ENCODE results near the gene CEACAM16.
A peak's percentile ranks its signal among the peaks of the same experiment; 100 is the strongest.

CEACAM16 gene

DNA sequence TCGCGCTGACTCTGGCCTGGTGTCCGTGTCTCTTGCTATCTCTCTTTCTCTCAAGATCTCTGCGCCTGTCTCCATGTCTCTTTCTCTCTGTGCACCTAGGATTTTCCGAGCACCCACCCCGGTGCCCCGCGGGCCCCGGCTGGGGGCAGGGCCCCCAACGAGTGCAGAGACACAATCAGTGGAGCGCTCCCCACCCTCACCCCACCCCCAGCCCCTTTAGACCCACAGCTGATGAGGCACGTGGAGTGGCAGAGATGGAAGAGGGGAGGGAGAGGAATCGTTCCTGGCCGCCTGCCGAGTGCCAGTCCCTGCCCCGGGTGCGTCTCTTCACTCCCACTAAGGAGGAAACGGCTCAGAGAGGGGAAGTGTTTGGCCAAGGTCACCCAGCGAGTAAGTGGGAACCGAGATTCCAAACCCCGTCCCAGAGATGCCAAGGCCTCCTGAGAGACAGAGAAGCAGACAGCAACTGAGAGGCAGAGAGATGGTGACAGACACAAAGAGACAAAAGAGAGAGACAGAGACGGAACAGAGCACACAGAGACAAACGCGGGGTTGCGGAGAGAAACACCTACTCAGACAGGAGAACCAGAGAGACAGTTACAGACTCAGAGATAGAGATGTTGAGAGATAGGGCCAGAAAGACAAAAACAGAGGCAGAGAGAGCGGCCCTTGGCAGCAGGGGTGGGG lies 48.9 kb downstream of the CEACAM16 start:
- DNase-seq = no peak

DNA sequence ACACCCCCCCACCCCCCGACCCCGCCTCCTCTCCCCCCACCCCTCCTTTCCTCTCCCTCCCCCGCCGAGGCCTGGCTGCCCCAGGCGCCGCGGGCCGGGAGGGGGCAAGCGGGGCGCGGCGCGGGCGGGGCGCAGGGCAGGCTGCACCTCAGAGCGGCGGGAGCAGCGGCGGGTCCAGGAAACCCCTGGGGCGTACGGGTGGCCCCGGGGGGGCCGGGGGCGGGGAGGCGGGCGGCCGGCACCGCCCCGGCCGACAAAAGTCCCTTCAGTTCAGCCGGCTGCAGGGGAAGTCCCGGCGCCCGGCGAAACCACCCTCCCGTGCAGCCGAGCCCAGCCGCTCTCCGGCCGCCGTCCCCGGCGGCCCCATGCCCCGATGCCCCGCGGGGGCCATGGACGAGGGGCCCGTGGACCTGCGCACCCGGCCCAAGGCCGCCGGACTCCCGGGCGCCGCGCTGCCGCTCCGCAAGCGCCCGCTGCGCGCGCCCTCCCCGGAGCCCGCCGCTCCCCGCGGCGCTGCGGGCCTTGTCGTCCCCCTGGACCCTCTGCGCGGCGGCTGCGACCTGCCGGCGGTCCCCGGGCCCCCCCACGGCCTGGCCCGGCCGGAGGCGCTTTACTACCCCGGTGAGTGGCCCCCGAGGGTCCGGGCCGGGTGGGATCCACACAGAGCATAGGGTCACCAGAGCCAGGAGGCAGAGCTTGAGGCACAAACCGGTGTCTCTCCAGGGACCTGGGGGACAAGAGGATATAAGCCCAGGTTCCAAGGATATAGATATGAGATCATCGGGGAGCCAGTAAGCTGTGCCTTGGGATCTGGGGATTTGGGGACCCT lies 49.7 kb downstream of the CEACAM16 start, which contains the start of gene BCL3:
TSS of gene BCL3 (plus strand) at position 283 of the 829 bp plus-strand sequence. CDS start at position 366, 83 bp downstream.
- peak in 1 of 2 experiments; percentile 16 for DNase-seq

DNA sequence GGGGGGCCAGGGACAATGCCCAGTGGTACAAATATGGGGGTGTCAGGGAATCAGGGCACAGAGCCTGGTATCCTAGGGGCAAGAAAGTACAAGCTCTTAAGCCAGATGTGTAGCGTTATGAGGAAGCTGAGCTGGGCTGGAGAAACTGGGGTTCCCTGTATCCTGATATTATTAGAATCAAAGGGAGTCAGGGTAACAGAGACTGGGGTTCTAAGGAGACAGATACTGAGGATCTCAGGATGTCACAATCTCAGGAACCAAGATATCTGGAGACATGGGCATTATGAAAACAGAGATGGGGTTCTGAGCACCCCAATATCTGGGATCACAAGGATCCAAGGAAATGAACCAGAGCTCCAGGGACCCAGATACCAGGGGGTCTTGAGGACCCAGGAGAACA lies 50.3 kb downstream of the CEACAM16 start:
- DNase-seq = no peak

DNA sequence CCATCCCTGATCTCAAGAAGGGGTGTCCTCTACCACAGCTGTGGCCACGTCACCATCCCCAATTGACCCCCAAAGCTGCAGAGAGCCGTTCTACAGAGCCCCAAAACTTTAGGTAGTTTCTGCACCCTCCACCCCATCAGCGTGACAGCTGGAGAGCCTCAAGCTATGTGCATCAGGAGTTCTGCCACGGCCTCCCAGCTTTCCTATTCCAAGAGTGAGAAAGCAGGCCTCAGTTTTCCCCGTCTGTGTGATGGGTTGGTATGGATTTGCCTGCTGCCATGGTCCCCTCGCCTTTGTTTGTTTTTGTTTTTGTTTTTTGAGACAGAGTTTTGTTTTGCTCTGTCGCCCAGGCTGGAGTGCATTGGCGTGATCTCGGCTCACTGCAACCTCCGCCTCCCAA lies 51.0 kb downstream of the CEACAM16 start:
- DNase-seq = no peak

DNA sequence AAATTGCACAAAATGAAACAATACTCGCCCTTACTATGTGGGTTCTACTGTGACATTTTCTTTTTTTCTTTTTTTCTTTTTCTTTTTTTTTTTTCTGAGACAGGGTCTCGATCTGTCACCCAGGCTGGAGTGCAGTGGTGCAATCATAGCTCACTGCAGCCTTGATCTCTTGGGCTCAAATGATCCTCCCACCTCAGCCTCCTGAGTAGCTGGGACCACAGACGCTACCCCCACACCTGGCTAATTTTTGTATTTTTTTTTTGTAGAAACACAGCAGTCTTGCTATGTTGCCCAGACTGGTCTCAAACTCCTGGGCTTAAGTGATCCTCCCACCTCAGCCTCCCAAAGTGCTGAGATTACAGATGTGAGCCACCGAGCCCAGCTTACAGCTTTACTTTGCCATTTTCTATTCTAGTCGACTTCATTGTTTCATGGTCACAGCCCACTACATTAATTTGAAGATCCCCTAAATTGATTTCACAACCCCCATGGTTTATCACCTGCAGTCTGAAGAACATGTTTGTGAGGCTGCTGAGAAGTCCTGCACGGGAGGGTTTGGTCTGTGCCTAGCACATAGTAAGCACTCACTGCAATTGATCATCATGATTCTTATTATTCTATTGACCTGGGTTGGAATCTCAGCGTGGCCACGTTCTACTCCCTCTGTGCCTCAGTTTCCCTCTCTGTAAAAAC lies 53.3 kb downstream of the CEACAM16 start:
- no peak for DNase-seq

DNA sequence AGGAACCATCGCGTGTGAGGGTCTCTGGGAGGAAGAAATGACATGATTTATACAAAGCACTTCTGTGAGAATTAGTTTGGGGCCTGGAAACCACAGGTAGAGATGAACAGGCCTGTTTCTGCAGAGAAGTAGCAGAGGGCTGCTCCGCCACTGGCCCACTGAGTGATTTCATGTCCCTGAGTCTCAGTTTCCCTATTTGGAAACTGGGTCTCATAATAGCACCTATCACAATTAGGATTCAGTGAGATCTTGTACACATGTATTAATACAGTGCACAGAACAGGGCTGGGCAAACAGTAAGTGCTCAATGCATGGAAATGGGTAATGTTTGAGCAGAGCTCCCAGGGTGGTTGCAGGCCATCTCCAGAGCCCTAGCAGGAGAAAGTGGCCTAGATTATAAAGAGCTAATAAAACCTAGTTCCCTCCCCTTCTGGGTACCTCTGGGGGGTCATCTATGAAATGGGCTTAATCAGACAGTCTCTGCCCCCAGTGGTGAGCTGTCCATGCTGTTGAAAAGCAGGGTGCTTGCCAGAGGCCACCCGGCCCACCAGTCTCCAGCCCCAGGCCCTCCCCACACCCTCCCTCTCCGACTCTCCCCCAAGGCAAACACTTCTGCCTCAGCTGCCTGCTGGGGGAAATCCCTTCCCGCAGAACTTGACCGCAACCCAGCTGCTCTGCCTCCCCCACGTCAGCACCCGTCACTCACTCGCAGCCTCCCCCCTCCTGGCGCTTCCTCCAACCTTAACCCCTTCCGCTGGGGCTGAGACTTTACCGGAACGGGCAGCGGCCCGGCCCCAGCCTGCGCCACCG lies 54.1 kb downstream of the CEACAM16 start:
- peak; percentile 37 to 57 for DNase-seq

DNA sequence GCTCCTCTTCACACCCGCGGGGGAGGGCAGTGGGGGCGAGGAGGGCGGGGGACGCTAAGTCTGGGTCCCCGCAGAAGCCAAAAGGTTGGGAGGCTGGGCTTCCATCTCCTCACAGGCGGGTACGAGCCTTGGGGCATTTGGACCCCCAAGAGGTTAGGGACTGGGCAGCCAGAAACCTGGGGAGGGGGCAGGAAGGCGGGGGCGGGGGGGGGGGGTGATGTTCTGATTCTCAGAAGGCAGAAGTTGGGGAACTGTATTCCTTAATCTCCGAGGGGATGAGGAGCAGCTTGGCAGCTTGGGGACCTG lies 54.6 kb downstream of the CEACAM16 start:
- no peak for DNase-seq

DNA sequence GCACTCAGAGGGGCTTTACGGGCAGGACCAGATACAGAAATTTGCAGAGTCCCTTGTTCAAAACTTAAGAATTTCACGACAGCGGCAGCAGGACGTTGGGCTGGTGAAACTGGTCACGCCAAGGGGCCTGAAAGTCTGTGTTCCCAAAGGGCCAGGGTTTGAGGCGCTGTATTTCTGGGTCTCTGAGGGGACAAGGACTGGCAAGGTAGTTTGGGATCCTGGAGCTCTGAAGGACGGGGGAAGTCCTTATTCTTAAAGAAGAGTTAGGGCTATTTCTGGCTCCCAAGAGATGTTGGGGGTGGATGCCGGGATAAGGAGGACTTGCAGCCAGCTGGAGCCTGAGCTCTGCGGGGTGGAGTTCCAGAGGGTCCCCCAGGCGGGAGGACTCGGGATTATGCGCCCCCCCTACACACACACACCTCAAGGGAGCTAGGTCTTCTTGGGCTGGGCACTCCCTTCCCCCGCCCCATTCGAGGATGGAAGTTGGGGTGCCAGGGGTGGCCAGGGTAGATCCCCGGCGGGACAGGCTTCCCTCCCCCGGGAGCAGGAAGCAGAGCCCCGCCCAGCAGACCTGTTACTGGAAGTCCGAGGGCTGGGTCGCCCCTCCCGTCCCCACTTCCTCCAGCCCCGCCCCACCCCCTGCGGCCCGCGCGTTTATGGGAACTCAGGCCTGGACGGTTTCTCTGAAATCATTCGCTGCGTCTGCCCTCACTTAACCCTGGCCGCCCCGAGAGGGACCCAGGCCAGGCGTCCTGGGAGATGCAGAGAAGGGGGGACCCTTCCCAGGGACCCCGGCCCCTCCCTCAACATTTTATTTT lies 55.2 kb downstream of the CEACAM16 start:
- DNase-seq = peak in 1 of 2 experiments; percentile 47

DNA sequence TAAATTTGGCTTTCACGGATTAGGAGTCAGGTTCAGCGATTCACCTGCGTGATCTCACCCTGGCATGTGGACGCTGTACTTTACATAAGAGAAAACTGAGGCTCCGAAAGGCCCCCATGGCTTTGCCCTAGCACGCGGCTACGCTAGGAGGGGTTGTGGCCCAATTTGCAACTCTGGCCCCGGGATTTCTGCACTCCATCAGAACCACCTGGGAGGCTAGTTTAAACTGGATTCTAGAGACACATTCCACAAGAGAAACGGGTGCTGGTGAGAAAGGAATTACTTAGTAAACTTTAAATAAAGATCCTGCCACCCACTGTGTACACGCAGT lies 55.8 kb downstream of the CEACAM16 start:
- DNase-seq = no peak

DNA sequence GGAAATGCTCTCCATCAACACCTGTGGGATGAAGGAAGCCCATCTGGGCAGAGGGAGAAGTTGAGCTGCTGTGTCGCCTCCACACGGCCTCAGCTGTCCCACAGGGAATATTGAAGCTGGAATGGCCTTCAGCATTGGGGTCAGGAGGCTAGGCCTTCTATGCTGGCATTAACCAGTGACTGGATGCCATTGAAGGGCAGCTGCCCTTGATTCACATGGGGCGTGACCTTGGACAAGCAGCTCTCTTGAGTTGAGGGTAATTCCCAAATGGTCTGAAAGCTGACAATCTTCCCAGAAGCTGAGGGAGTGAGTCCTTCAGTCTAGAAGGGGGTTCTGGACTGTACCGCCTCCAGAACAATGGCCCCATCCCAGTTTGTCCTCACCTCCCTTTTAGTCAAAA lies 56.3 kb downstream of the CEACAM16 start:
- DNase-seq = no peak

DNA sequence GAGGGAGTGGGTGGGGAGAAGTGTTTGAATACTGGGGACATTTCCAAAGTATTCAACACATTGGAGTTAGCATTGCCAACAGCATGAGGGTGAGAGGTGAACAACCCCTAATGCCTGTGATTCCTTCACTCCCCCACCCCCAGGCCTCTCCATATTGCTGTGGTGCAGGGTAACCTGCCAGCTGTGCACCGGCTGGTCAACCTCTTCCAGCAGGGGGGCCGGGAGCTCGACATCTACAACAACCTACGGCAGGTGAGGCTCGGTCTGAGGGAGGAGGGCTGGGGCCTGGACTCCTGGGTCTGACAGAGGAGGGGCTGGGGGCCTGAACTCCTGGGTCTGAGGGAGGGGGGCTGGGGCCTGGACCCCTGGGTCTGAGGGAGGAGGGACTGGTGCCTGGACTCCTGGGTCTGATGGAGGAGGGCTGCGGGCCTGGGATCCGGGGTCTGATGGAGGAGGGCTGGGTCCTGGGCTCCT lies 57.2 kb downstream of the CEACAM16 start:
- no peak for DNase-seq

DNA sequence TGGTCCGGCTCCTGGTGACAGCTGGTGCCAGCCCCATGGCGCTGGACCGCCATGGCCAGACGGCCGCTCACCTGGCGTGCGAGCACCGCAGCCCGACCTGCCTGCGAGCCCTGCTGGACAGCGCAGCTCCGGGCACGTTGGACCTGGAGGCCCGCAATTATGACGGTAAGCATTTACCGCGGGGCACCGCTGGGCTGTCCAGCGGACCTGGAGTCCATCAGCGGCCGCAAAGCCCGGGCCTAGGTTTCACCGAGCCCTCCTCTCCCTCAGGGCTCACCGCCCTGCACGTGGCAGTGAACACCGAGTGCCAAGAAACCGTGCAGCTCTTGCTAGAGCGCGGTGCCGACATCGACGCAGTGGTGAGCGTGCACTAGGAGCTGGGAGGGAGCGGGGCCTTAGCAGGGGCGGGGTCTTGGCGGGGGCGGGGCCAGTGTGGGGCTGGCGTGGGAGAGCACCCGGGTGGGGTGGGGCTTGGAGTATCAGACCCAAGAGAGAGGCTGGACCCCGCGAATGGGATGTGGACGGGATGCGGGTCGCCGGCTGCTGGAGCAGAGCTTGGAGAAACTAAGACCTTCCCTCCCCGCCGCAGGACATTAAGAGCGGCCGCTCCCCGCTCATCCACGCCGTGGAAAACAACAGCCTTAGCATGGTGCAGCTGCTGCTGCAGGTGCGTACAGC lies 58.2 kb downstream of the CEACAM16 start:
- no peak for DNase-seq

DNA sequence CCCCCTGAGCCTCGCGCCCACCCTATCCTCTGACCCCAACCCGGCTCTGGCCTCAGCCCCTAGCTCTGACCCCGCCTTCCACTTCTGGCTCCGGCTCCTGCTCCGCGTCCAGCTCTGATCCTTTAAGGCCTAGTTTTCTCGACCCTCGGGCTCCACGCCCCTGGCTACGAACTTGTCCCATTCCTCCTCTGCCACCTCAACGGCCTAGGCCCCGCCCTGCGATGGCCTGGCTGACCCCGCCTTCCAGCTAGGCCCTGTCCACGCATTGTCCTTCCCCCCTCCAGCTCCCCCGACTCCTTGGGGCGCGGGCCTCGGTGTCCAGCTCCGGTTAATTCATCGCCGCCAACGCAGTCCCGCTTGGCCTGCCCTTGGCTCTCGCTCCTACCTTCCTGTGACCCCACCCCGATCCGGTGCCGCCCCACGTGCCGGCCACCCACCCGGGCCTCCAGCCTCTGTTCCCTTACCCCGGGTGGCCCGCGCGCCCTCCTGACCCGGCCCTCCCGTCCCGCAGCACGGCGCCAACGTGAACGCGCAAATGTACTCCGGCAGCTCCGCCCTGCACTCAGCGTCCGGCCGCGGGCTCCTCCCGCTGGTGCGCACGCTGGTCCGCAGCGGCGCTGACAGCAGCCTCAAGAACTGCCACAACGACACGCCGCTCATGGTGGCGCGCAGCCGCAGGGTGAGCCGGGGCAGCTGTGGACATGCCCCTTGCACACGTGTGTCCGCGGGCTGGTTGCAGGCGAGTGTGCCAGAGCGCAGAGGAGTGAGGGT lies 59.0 kb downstream of the CEACAM16 start:
- no peak for DNase-seq

DNA sequence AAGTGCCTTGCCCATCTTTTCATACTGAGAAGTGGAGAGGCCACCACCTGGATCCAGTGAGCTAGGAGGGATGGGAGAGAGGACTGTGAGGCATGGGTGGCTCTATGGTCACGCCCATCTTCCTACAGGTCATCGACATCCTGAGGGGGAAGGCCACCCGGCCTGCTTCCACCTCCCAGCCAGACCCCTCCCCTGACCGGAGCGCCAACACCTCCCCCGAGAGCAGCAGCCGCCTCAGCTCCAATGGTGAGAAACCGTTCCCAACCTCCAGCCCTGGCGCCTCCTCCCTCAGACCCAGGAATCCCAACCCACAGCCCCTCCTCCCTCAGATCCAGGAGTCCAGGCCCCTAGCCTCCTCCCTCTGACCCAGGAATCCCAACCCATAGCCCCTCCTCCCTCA lies 59.6 kb downstream of the CEACAM16 start:
- no peak for DNase-seq

DNA sequence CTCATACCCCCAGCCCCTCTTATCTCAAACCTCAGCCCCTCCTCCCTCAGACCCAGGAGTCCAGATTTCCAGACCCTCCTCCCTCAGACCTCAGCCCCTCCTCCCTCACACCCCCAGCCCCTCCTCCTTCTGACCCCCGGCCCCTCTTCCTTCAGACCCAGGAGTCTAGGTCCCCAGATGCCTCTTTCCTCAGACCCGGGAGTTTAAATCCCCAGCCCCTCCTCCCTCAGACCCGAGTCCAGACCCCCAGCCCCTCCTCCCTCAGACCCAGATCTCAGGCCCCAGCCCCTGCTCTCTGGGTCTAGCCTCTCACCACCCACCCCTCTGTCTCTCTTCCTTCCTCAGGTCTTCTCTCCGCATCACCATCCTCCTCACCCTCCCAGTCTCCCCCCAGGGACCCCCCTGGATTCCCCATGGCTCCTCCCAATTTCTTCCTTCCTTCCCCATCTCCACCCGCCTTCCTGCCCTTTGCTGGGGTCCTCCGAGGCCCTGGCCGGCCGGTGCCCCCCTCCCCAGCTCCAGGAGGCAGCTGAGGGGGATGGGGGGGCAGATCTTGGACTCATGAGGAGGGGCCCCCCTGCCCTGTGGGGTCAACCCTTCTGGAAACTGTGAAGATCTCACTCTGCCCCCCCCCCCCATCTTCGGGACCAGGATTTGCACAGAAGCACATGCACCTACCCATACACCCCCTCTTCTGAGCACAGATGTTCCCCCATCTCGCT lies 60.3 kb downstream of the CEACAM16 start:
- no peak for DNase-seq

All from NCI-H524 (cell line).